Hematopoietic multipotent progenitor cell (in vitro differentiated cells): ENCODE data around the gene WDR18. TPM values are rescaled to one million over a fixed set of nuclear protein-coding genes. Genes with fewer than 3 reads are reported as not detected.

ENCODE experiments used
- DNase-seq, 3 donors: peaks; one replicate each; pipeline ENCODE4 v3.0.0-alpha.2; 2011 to 2015; ENCODE audit warnings: low read depth in 2 of 3, low spot score in 2 of 3
- small RNA-seq: library from RNA; depleted of rRNA; stranded (forward); fragments of <200 nt; gene quantifications from one replicate; pipeline ENCODE3, GENCODE V24; 2012
- total RNA-seq: library from RNA; depleted of rRNA; stranded (reverse); fragments of >200 nt; gene quantifications from one replicate; pipeline ENCODE4 v1.2.3, GENCODE V29; 2012

WDR18 gene
- total RNA-seq, 1 donor = 100 TPM

- peak; percentile 96 to 98 (median 97) for DNase-seq
These were observed 55.7 kb downstream of the WDR18 start, which contains the start of gene ABCA7 for GRCh38 chr19:1039646-1040475. Gene ABCA7 (plus strand): TSS chr19:1040107. CDS start chr19:1041362, 1,255 bp downstream.

- DNase-seq = peak in 2 of 3 donors; percentile 82 to 90
These were observed 56.5 kb downstream of the WDR18 start for GRCh38 chr19:1040476-1041271.

GRCh38 chr19:1041272-1041834, 57.2 kb downstream of the WDR18 start:
- DNase-seq = no peak

GRCh38 chr19:1041835-1042685, 57.9 kb downstream of the WDR18 start:
- no peak for DNase-seq

- no peak for DNase-seq
These were observed 58.8 kb downstream of the WDR18 start for GRCh38 chr19:1042689-1043511.

Small RNA genes within 50 kb of the gene (small RNA-seq; reads per million reads assigned to genes)
- gene RNU6-2 = 33.3 reads per million, percentile 95 among the genes with 10 or more reads in this experiment

Other genes starting within 250 kb of the WDR18 start
- gene MISP, start 233.2 kb upstream of the WDR18 start, total RNA-seq = 0.27 TPM
- gene PTBP1, start 186.9 kb upstream of the WDR18 start, total RNA-seq = 348 TPM
- 5.9 TPM for gene PLPPR3, start 162.4 kb upstream of the WDR18 start, total RNA-seq
- 5.4 TPM for gene AZU1, start 156.5 kb upstream of the WDR18 start, total RNA-seq
- 34.7 TPM for gene PRTN3, start 143.3 kb upstream of the WDR18 start, total RNA-seq
- gene ELANE, start 132.0 kb upstream of the WDR18 start, total RNA-seq = 11.0 TPM
- 9.4 TPM for gene CFD, start 124.7 kb upstream of the WDR18 start, total RNA-seq
- 78.4 TPM for gene MED16, start 91.2 kb upstream of the WDR18 start, total RNA-seq
- gene RNU6-9, start 90.9 kb upstream of the WDR18 start, total RNA-seq = not detected
- gene R3HDM4, start 71.1 kb upstream of the WDR18 start, total RNA-seq = 122 TPM
- 1.3 TPM for gene KISS1R, start 67.0 kb upstream of the WDR18 start, total RNA-seq
- gene ARID3A, start 58.3 kb upstream of the WDR18 start, total RNA-seq = 37.2 TPM
- gene GRIN3B, start 16.1 kb downstream of the WDR18 start, total RNA-seq = 0.81 TPM
- 148 TPM for gene TMEM259, start 36.8 kb downstream of the WDR18 start, total RNA-seq
- gene RNU6-2, start 37.2 kb downstream of the WDR18 start, total RNA-seq = not detected
- gene CNN2, start 42.3 kb downstream of the WDR18 start, total RNA-seq = 236 TPM
- gene ABCA7, start 55.8 kb downstream of the WDR18 start, total RNA-seq = 42.5 TPM
- gene ARHGAP45, start 82.8 kb downstream of the WDR18 start, total RNA-seq = 217 TPM
- gene POLR2E, start 111.0 kb downstream of the WDR18 start, total RNA-seq = 107 TPM
- 316 TPM for gene GPX4, start 119.6 kb downstream of the WDR18 start, total RNA-seq
- gene SBNO2, start 189.9 kb downstream of the WDR18 start, total RNA-seq = 60.3 TPM
- 104 TPM for gene STK11, start 221.4 kb downstream of the WDR18 start, total RNA-seq